ENCODE results near the gene ALPP.
A peak's percentile ranks its signal among the peaks of the same experiment; 100 is the strongest.

ALPP gene

GRCh38 chr2:232372231-232373208 lies 6.0 kb upstream of the ALPP start:
- no peak overlapping the region for H3K27ac ChIP-seq

DNA sequence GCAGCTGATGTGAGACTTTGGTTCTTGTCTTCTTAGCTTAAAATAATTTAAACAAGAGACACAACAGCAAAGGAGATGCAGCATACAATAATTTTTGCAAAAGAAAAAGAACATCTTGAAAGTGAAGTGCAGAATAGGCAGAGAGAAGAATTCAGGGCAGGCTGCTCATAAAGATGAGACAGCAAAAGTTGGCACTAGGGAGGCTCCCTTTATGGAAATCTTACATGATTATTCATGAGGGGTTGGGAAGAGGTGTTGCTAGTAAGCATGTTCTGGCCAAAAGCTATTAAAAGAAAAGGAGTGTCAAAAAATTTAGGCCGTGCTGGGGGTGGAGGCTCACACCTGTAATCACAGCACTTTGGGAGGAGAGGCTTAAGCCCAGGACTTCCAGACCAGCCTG lies 4.2 kb upstream of the ALPP start:
- H3K9me3 ChIP-seq, result no peaks in the 10 kb centered on the region
- no peak for DNase-seq
- no peak overlapping the region for H3K4me3 ChIP-seq
- H3K36me3 ChIP-seq, result no peaks in the 10 kb centered on the region
- intact Hi-C loops (cut with DNase I; ENCODE audit: low total_unique reads), result no loop called here
- H3K4me1 ChIP-seq, result no peaks in the 10 kb centered on the region
- no peak overlapping the region for H3K27ac ChIP-seq
- peaks cover 0 to 16% of the 10 kb centered on the region in 2 donors for H3K27me3 ChIP-seq
- TF ChIP-seq CTCF (IDR thresholded peaks at IDR 0.05), result no peak

More at GRCh38 chr2:232372231-232373208, 6.0 kb upstream of the ALPP start:
- Histone ChIP-seq H3K4me1 (no peaks in the 10 kb centered on the region), H3K27me3 (peaks cover 0 to 15% of the 10 kb centered on the region in 2 donors), H3K36me3 (no peaks in the 10 kb centered on the region), H3K4me3 (no peak overlapping the region), H3K9me3 (no peaks in the 10 kb centered on the region)
- intact Hi-C loops (cut with DNase I; ENCODE audit: low total_unique reads), result no loop called here
- peak in 1 of 2 donors; percentile 16 for DNase-seq
- TF ChIP-seq CTCF (IDR thresholded peaks at IDR 0.05), result no peak

DNA sequence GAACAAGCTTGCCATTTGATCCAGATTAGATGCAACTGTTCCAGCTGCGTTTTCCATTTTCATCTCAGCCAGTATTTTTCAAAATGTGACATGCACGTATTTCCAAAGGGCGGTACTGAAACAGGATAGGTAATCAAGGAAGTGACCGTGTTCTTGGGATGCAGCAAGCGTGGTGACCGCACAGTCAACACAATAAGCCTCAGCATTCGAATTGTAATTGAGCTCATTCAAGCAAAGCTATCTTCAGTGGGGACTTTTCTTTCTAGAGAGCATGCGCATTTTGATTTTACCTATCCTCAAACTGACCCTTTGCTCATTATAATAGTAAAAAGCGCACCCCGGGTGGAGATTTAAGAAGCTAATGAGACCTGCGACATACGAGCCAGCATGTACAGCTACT lies 3.4 kb upstream of the ALPP start:
- H3K4me3 ChIP-seq, result no peak overlapping the region
- TF ChIP-seq CTCF (IDR thresholded peaks at IDR 0.05), result no peak
- peaks cover 0 to 23% of the 10 kb centered on the region in 2 donors for H3K27me3 ChIP-seq
- H3K4me1 ChIP-seq, result no peaks in the 10 kb centered on the region
- intact Hi-C loops (cut with DNase I; ENCODE audit: low total_unique reads), result no loop called here
- H3K27ac ChIP-seq, result no peak overlapping the region
- no peak for DNase-seq
- H3K9me3 ChIP-seq, result no peaks in the 10 kb centered on the region
- no peaks in the 10 kb centered on the region for H3K36me3 ChIP-seq

GRCh38 chr2:232376260-232376659 lies 2.3 kb upstream of the ALPP start:
- intact Hi-C loops (cut with DNase I; ENCODE audit: low total_unique reads), result no loop called here
- Histone ChIP-seq H3K4me3 (no peak overlapping the region), H3K4me1 (no peaks in the 10 kb centered on the region), H3K36me3 (no peaks in the 10 kb centered on the region), H3K27ac (no peak overlapping the region), H3K27me3 (peaks cover 0 to 29% of the 10 kb centered on the region in 2 donors), H3K9me3 (no peaks in the 10 kb centered on the region)
- TF ChIP-seq CTCF (IDR thresholded peaks at IDR 0.05), result no peak
- peak in 1 of 2 donors; percentile 6 for DNase-seq

DNA sequence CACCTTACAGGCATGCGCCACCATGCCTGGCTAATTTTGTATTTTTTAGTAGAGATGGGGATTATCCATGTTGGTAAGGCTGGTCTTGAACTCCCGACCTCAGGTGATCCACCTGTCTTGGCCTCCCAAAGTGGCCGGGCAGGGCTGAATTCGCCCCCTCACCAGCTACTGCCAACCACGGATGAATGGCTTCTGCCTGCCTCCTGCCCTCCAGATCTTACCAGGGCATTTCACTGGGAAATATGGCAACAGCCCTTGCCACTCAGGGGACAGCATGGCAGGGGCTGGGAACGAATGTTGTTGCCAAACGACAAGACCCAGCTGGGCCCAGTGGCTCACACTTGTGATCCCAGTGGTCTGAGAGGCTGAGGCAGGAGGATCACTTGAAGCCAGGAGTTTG lies 1.8 kb upstream of the ALPP start:
- Histone ChIP-seq H3K36me3 (no peaks in the 10 kb centered on the region), H3K27ac (no peak overlapping the region), H3K4me1 (no peaks in the 10 kb centered on the region), H3K4me3 (no peak overlapping the region), H3K9me3 (no peaks in the 10 kb centered on the region), H3K27me3 (peaks cover 0 to 34% of the 10 kb centered on the region in 2 donors)
- TF ChIP-seq CTCF (IDR thresholded peaks at IDR 0.05), result no peak
- intact Hi-C loops (cut with DNase I; ENCODE audit: low total_unique reads), result no loop called here
- DNase-seq, result peak in 1 of 2 donors; percentile 48

All from tibial artery (tissue), 4 donors.